Activated naive CD8-positive, alpha-beta T cell (primary cell): ENCODE results near the gene NOL9.

Experiments
- H3K27ac Mint-ChIP-seq: one replicate; pipeline ENCODE4 v1.8.0; 2021; ENCODE audit warnings: mixed read lengths
- H3K27me3 Mint-ChIP-seq: one replicate; pipeline ENCODE4 v1.8.0; 2021; ENCODE audit warnings: mixed read lengths
- H3K36me3 Mint-ChIP-seq: one replicate; pipeline ENCODE4 v1.8.0; 2021; ENCODE audit warnings: mixed read lengths
- H3K4me1 Mint-ChIP-seq: one replicate; pipeline ENCODE4 v1.8.0; 2021; ENCODE audit warnings: low read depth, mixed read lengths
- H3K4me3 Mint-ChIP-seq: one replicate; pipeline ENCODE4 v1.8.0; 2021; ENCODE audit warnings: mild to moderate bottlenecking, mixed read lengths
- H3K9me3 Mint-ChIP-seq: one replicate; pipeline ENCODE4 v1.8.0; 2021; ENCODE audit warnings: low read depth, mixed read lengths

The NOL9 gene

GRCh38 chr1:6530504-6531160 is 23.7 kb downstream of the NOL9 start:
- H3K27ac Mint-ChIP-seq = no peak overlapping the region
- no peaks in the 10 kb centered on the region for H3K27me3 Mint-ChIP-seq
- H3K9me3 Mint-ChIP-seq = no peaks in the 10 kb centered on the region
- no peak overlapping the region for H3K4me3 Mint-ChIP-seq
- no peaks in the 10 kb centered on the region for H3K4me1 Mint-ChIP-seq
- peaks cover 4% of the 10 kb centered on the region for H3K36me3 Mint-ChIP-seq

- Mint-ChIP-seq H3K4me1 (no peaks in the 10 kb centered on the region), H3K4me3 (no peak overlapping the region), H3K36me3 (peaks cover 4% of the 10 kb centered on the region), H3K9me3 (no peaks in the 10 kb centered on the region), H3K27ac (no peak overlapping the region), H3K27me3 (no peaks in the 10 kb centered on the region)
These were observed 25.8 kb downstream of the NOL9 start for GRCh38 chr1:6528492-6528891.

- Mint-ChIP-seq H3K4me1 (no peaks in the 10 kb centered on the region), H3K4me3 (no peak overlapping the region), H3K27me3 (no peaks in the 10 kb centered on the region), H3K36me3 (peaks cover 4% of the 10 kb centered on the region), H3K9me3 (no peaks in the 10 kb centered on the region), H3K27ac (no peak overlapping the region)
These were observed 28.0 kb downstream of the NOL9 start for GRCh38 chr1:6526316-6526715.

GRCh38 chr1:6523566-6523965 is 30.7 kb downstream of the NOL9 start:
- peaks cover 4% of the 10 kb centered on the region for H3K36me3 Mint-ChIP-seq
- no peaks in the 10 kb centered on the region for H3K9me3 Mint-ChIP-seq
- no peaks in the 10 kb centered on the region for H3K27me3 Mint-ChIP-seq
- no peak overlapping the region for H3K27ac Mint-ChIP-seq
- H3K4me3 Mint-ChIP-seq = no peak overlapping the region
- H3K4me1 Mint-ChIP-seq = no peaks in the 10 kb centered on the region

GRCh38 chr1:6521536-6521935 is 32.8 kb downstream of the NOL9 start:
- no peak overlapping the region for H3K4me3 Mint-ChIP-seq
- H3K27ac Mint-ChIP-seq = peak overlapping the region; percentile 16
- H3K9me3 Mint-ChIP-seq = no peaks in the 10 kb centered on the region
- H3K27me3 Mint-ChIP-seq = no peaks in the 10 kb centered on the region
- H3K4me1 Mint-ChIP-seq = no peaks in the 10 kb centered on the region
- no peaks in the 10 kb centered on the region for H3K36me3 Mint-ChIP-seq

- Mint-ChIP-seq H3K36me3 (no peaks in the 10 kb centered on the region), H3K9me3 (no peaks in the 10 kb centered on the region), H3K4me1 (no peaks in the 10 kb centered on the region), H3K4me3 (no peak overlapping the region), H3K27ac (no peak overlapping the region), H3K27me3 (no peaks in the 10 kb centered on the region)
These were observed 34.2 kb downstream of the NOL9 start for GRCh38 chr1:6519935-6520671.

- Mint-ChIP-seq H3K4me3 (no peak overlapping the region), H3K27ac (no peak overlapping the region), H3K4me1 (no peaks in the 10 kb centered on the region), H3K36me3 (no peaks in the 10 kb centered on the region), H3K27me3 (no peaks in the 10 kb centered on the region), H3K9me3 (no peaks in the 10 kb centered on the region)
These were observed 34.8 kb downstream of the NOL9 start for GRCh38 chr1:6519491-6519934.

- Mint-ChIP-seq H3K9me3 (no peaks in the 10 kb centered on the region), H3K27me3 (no peaks in the 10 kb centered on the region), H3K4me3 (no peak overlapping the region), H3K36me3 (no peaks in the 10 kb centered on the region), H3K27ac (no peak overlapping the region), H3K4me1 (no peaks in the 10 kb centered on the region)
These were observed 36.9 kb downstream of the NOL9 start for GRCh38 chr1:6517435-6517851.

- no peaks in the 10 kb centered on the region for H3K27me3 Mint-ChIP-seq
- H3K4me1 Mint-ChIP-seq = no peaks in the 10 kb centered on the region
- no peaks in the 10 kb centered on the region for H3K36me3 Mint-ChIP-seq
- no peaks in the 10 kb centered on the region for H3K9me3 Mint-ChIP-seq
- no peak overlapping the region for H3K4me3 Mint-ChIP-seq
- H3K27ac Mint-ChIP-seq = no peak overlapping the region
These were observed 38.5 kb downstream of the NOL9 start for GRCh38 chr1:6515771-6516170.

GRCh38 chr1:6513320-6513801 is 41.0 kb downstream of the NOL9 start:
- no peak overlapping the region for H3K27ac Mint-ChIP-seq
- no peaks in the 10 kb centered on the region for H3K36me3 Mint-ChIP-seq
- H3K27me3 Mint-ChIP-seq = no peaks in the 10 kb centered on the region
- no peak overlapping the region for H3K4me3 Mint-ChIP-seq
- no peaks in the 10 kb centered on the region for H3K4me1 Mint-ChIP-seq
- no peaks in the 10 kb centered on the region for H3K9me3 Mint-ChIP-seq

- Mint-ChIP-seq H3K27ac (no peak overlapping the region), H3K9me3 (no peaks in the 10 kb centered on the region), H3K36me3 (no peaks in the 10 kb centered on the region), H3K4me1 (no peaks in the 10 kb centered on the region), H3K4me3 (no peak overlapping the region), H3K27me3 (no peaks in the 10 kb centered on the region)
These were observed 41.4 kb downstream of the NOL9 start for GRCh38 chr1:6512908-6513280.

- H3K9me3 Mint-ChIP-seq = no peaks in the 10 kb centered on the region
- H3K36me3 Mint-ChIP-seq = no peaks in the 10 kb centered on the region
- H3K4me3 Mint-ChIP-seq = no peak overlapping the region
- no peaks in the 10 kb centered on the region for H3K27me3 Mint-ChIP-seq
- no peaks in the 10 kb centered on the region for H3K4me1 Mint-ChIP-seq
- H3K27ac Mint-ChIP-seq = no peak overlapping the region
These were observed 41.9 kb downstream of the NOL9 start for GRCh38 chr1:6512245-6512907.

GRCh38 chr1:6511561-6512244 is 42.6 kb downstream of the NOL9 start:
- Mint-ChIP-seq H3K4me3 (no peak overlapping the region), H3K9me3 (no peaks in the 10 kb centered on the region), H3K27me3 (no peaks in the 10 kb centered on the region), H3K27ac (no peak overlapping the region), H3K4me1 (no peaks in the 10 kb centered on the region), H3K36me3 (no peaks in the 10 kb centered on the region)

- Mint-ChIP-seq H3K27ac (no peak overlapping the region), H3K27me3 (no peaks in the 10 kb centered on the region), H3K9me3 (no peaks in the 10 kb centered on the region), H3K36me3 (no peaks in the 10 kb centered on the region), H3K4me3 (no peak overlapping the region), H3K4me1 (no peaks in the 10 kb centered on the region)
These were observed 43.3 kb downstream of the NOL9 start for GRCh38 chr1:6511056-6511455.

- Mint-ChIP-seq H3K36me3 (no peaks in the 10 kb centered on the region), H3K4me1 (no peaks in the 10 kb centered on the region), H3K27ac (no peak overlapping the region), H3K4me3 (no peak overlapping the region), H3K9me3 (no peaks in the 10 kb centered on the region), H3K27me3 (no peaks in the 10 kb centered on the region)
These were observed 43.8 kb downstream of the NOL9 start for GRCh38 chr1:6510493-6510892.
